ENCODE measurements around the gene ESPNL. TPM values are rescaled to one million over a fixed set of nuclear protein-coding genes. Genes with fewer than 3 reads are reported as not detected.

The ESPNL gene
- total and polyA plus RNA-seq, 2 of the 4 experiments (the other 2 are of a cell fraction) = 2.0 TPM

DNA sequence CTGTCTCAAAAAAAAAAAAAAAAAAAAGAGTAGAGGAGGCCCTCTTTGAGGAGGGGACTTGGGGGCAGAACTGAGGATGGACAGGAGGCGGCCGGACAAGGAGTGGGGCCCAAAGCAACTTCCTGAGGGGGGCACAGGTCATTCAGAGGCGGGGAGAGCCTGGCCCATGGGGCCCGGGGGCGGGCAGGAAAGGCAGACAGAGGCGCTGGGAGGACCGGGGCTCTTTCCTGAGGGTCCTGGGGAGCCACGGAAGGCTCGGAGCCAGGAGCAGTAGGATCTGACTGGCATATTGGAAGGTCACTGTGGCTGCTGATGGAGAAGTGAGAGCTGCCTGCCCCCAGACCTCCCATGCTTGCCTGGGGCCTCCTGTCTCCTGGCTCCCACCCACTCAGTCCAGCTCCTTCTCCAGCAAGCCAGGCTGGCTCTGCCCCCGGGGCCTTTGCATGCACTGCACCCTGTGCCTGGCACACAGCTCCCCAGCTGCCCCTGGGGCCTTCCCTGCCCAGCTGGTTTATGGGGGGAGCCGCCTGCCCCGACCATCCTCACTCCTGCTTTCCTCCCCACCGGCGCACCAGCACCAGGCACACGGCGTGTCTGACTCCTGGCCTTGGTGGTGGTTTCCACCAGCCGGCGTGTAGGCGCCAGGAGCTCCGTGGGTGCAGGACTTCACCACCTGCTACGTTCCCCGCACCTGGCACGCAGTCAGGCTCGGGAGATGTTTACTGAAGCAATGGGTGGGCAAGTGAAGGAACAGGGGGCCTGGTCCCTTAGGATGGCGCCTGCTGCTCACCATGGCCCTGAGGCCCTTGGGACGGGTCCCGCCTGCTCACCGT is 5.6 kb downstream of the ESPNL start:
- no peaks in the 10 kb centered on the region; the same call in 1 of the 2 replicates for H3K27me3 ChIP-seq (ENCODE audit: control insufficient read depth, insufficient read depth, low read length)
- H2AK5ac ChIP-seq (ENCODE audit: low read depth, low read length) = no peak overlapping the region
- H3K79me1 ChIP-seq (ENCODE audit: low read depth in 1 of 2, low read length in 2 of 2) = no peaks in the 10 kb centered on the region
- H4K91ac ChIP-seq (ENCODE audit: insufficient read depth, low read depth, low read length) = no peak overlapping the region
- no peaks in the 10 kb centered on the region for H3K36me3 ChIP-seq (ENCODE audit: control insufficient read depth, insufficient read depth, low read length)
- intact Hi-C loops (cut with micrococcal nuclease) (loop anchor here (2.0 kb wide), 1 partner anchor 247 kb away; the partner anchor contains the start of gene RAMP1), dilution Hi-C loops (cut with HindIII; ENCODE audit: low sequenced_read_pairs, unreplicated experiment) (no loop called here), in situ Hi-C loops (cut with MboI; ENCODE audit: low sequenced_read_pairs) (no loop called here)
- ChIA-PET POLR2A (ENCODE audit: unreplicated experiment) (no interaction called here), CTCF (no interaction called here)
- no peak overlapping the region for H3K56ac ChIP-seq (ENCODE audit: extremely low read depth, insufficient read depth, low read length)
- H2AFZ ChIP-seq (replicated peaks; ENCODE audit: low read length, poor library complexity) = no peak overlapping the region
- no peak overlapping the region for H2AK9ac ChIP-seq (replicated peaks; ENCODE audit: low read depth, low read length, poor library complexity)
- no peaks in the 10 kb centered on the region for H3K9me1 ChIP-seq (ENCODE audit: insufficient read depth, low read length)
- no peaks in the 10 kb centered on the region for H3K9me3 ChIP-seq (ENCODE audit: control insufficient read depth, insufficient read depth, low read length)
- 85% methylated on average over 4 of the region's 28 CpGs; no CpG with 5 or more reads in 1 of the 2 experiments for WGBS, 2 experiments (ENCODE audit: extremely low coverage in 2 of 2, insufficient read length in 1 of 2)
- H3K4me2 ChIP-seq (ENCODE audit: low read depth, low read length) = no peak overlapping the region
- no peak overlapping the region for H3K23ac ChIP-seq (ENCODE audit: low read depth, low read length)
- ATAC-seq (ENCODE audit: low read depth) = no peak
- H2BK120ac ChIP-seq (ENCODE audit: low read depth, low read length) = no peak overlapping the region
- H4K20me1 ChIP-seq (ENCODE audit: insufficient read depth, low read length) = no peaks in the 10 kb centered on the region
- no peak overlapping the region for H3K14ac ChIP-seq (replicated peaks; ENCODE audit: low read depth, low read length)
- TF ChIP-seq USF2 (IDR thresholded peaks at IDR 0.05; ENCODE audit: low read depth, low read length) (no peak), CEBPB (IDR thresholded peaks at IDR 0.05; ENCODE audit: low read depth, low read length) (no peak), RAD21 (IDR thresholded peaks at IDR 0.05; ENCODE audit: low read length) (no peak)
- no peak overlapping the region for H3K27ac ChIP-seq (ENCODE audit: insufficient read depth, low read length)
- DNase-seq = no peak
- no peak overlapping the region for H4K5ac ChIP-seq (ENCODE audit: low read depth, low read length)
- no peak overlapping the region for H3K18ac ChIP-seq (ENCODE audit: low read depth, low read length)
- H3K4ac ChIP-seq (ENCODE audit: low read depth, low read length) = no peak overlapping the region
- no peaks in the 10 kb centered on the region for H3K4me1 ChIP-seq (ENCODE audit: control insufficient read depth, insufficient read depth, low read length)
- no peak overlapping the region for H3K9ac ChIP-seq (ENCODE audit: low read depth, low read length)
- no peak overlapping the region for H2BK20ac ChIP-seq (ENCODE audit: low read depth, low read length)
- BruUV-seq (replicated peaks) = no TSS peak
- no peak overlapping the region for H4K8ac ChIP-seq (ENCODE audit: low read depth in 2 of 2, low read length in 2 of 2)
- no peak overlapping the region for H3K4me3 ChIP-seq (ENCODE audit: insufficient read depth, low read depth, low read length)
- H2BK15ac ChIP-seq (ENCODE audit: low read depth, low read length) = no peak overlapping the region
- no peak overlapping the region for H2BK5ac ChIP-seq (ENCODE audit: low read depth, low read length, poor library complexity, severe bottlenecking)

All from IMR-90 (cell line).